Upper lobe of left lung (tissue), 6 donors: ENCODE results near the gene PGLYRP4. TPM values are rescaled to one million over a fixed set of nuclear protein-coding genes. Genes with fewer than 3 reads are reported as not detected.
A peak's percentile ranks its signal among the peaks of the same experiment; 100 is the strongest.

Experiments
- ATAC-seq, 2 donors: fragments of 200-7000 bp; cut with Tn5 transposase; one replicate each; pipeline ENCODE4 v1.9.1; 2022; ENCODE audit warnings: mild to moderate bottlenecking in 2 of 2, moderate library complexity in 2 of 2; ENCODE audit not compliant: low FRiP score in 2 of 2
- DNase-seq, 2 donors: peaks; one replicate each; pipeline ENCODE4 v3.0.0-alpha.2; 2019 to 2020
- H3K27ac ChIP-seq, 4 donors: fragments of 200-600 bp; sonication (generic); one replicate each; pipeline ENCODE4 v1.5.1; 2016 to 2019
- H3K27me3 ChIP-seq, 4 donors: fragments of 200-600 bp; sonication (generic); one replicate each; pipeline ENCODE4 v1.5.1; 2017 to 2019
- H3K36me3 ChIP-seq, 4 donors: fragments of 200-600 bp; sonication (generic); one replicate each; pipeline ENCODE4 v1.5.1; 2016 to 2019
- H3K4me1 ChIP-seq, 4 donors: fragments of 200-600 bp; sonication (generic); one replicate each; pipeline ENCODE4 v1.5.1; 2018 to 2019
- H3K4me3 ChIP-seq, 4 donors: fragments of 200-600 bp; sonication (generic); one replicate each; pipeline ENCODE4 v1.5.1; 2017 to 2019; ENCODE audit warnings: mild to moderate bottlenecking in 2 of 4, moderate library complexity in 1 of 4
- H3K9me3 ChIP-seq, 4 donors: fragments of 200-600 bp; sonication (generic); one replicate each; pipeline ENCODE4 v1.5.1; 2018 to 2019
- CTCF ChIP-seq, 6 experiments: fragments of 450-650 bp in 4 of 6; fragments of 200-600 bp in 2 of 6; sonication (generic) in 2 of 6; IDR thresholded peaks; one replicate each; pipeline ENCODE4 v1.5.1; 2016 to 2019; ENCODE audit warnings: antibody characterized with exemption in 6 of 6
- EP300 ChIP-seq, 4 donors: sonication (generic); formaldehyde crosslinking; IDR thresholded peaks; one replicate each; pipeline ENCODE4 v1.5.1; 2017; ENCODE audit warnings: antibody characterized with exemption in 4 of 4, control low read depth in 2 of 4
- POLR2A ChIP-seq, 4 donors: fragments of 450-650 bp; IDR thresholded peaks; one replicate each; pipeline ENCODE4 v1.5.1; 2016 to 2017; ENCODE audit warnings: antibody characterized with exemption in 4 of 4, mild to moderate bottlenecking in 2 of 4
- POLR2AphosphoS5 ChIP-seq, 2 donors: sonication (generic); formaldehyde crosslinking; IDR thresholded peaks; one replicate each; pipeline ENCODE4 v1.5.1; 2017; ENCODE audit warnings: antibody characterized with exemption in 2 of 2
- WGBS, 2 donors: methylation state at CpG; one replicate each; pipeline ENCODE4 v1.1.5; 2017 to 2018; 5-methylcytosine and 5-hydroxymethylcytosine counted together
- total RNA-seq, 6 donors: library from RNA; depleted of rRNA in 4 of 6; stranded (reverse); fragments of >200 nt in 4 of 6; gene quantifications; one replicate each; pipeline versions ENCODE4 v1.1.0 to v1.2.1, GENCODE V29; 2016 to 2021
- donor health status: DM: no; HTN: no; CAD: no; lungs with moderate emphysema.
- donor health status: DM: no; HTN: yes; CAD: no; lungs with severe emphysema.

PGLYRP4 gene
- total RNA-seq, 6 donors from 2014 or later = not detected

- ATAC-seq (no peak), DNase-seq (no peak)
- H3K27me3 ChIP-seq = no peaks in the 10 kb centered on the region
- no peaks in the 10 kb centered on the region for H3K4me1 ChIP-seq
- no peak overlapping the region for H3K4me3 ChIP-seq
- WGBS, 2 donors = 88 to 89% methylated on average over 6 of the region's 6 CpGs
- H3K9me3 ChIP-seq = no peaks in the 10 kb centered on the region
- H3K36me3 ChIP-seq = no peaks in the 10 kb centered on the region
- H3K27ac ChIP-seq = no peak overlapping the region
- TF ChIP-seq CTCF (IDR thresholded peaks at IDR 0.05) = no peak
- no peak for TF ChIP-seq EP300 (IDR thresholded peaks at IDR 0.05)
- TF ChIP-seq POLR2AphosphoS5 (IDR thresholded peaks at IDR 0.05) = no peak
- no peak for TF ChIP-seq POLR2A (IDR thresholded peaks at IDR 0.05)
Observed at GRCh38 chr1:153305682-153306081, 43.0 kb downstream of the PGLYRP4 start.

GRCh38 chr1:153302308-153302707, 46.3 kb downstream of the PGLYRP4 start:
- WGBS, 2 donors = 64 to 81% methylated on average over 5 of the region's 5 CpGs
- no peak for DNase-seq
- Histone ChIP-seq H3K4me3 (no peak overlapping the region), H3K27me3 (no peaks in the 10 kb centered on the region), H3K36me3 (no peaks in the 10 kb centered on the region), H3K9me3 (no peaks in the 10 kb centered on the region), H3K27ac (no peak overlapping the region), H3K4me1 (no peaks in the 10 kb centered on the region)
- ATAC-seq = no peak
- TF ChIP-seq CTCF (IDR thresholded peaks at IDR 0.05) (no peak), POLR2A (IDR thresholded peaks at IDR 0.05) (no peak), EP300 (IDR thresholded peaks at IDR 0.05) (peak in 1 of 4 donors; percentile 3), POLR2AphosphoS5 (IDR thresholded peaks at IDR 0.05) (peak in 1 of 2 donors; percentile 43)

GRCh38 chr1:153293851-153294250, 54.8 kb downstream of the PGLYRP4 start:
- H3K27me3 ChIP-seq = no peaks in the 10 kb centered on the region
- TF ChIP-seq CTCF (IDR thresholded peaks at IDR 0.05) (no peak), POLR2A (IDR thresholded peaks at IDR 0.05) (no peak), POLR2AphosphoS5 (IDR thresholded peaks at IDR 0.05) (no peak)
- H3K4me3 ChIP-seq = no peak overlapping the region
- DNase-seq (no peak), ATAC-seq (no peak)
- H3K4me1 ChIP-seq = no peaks in the 10 kb centered on the region
- WGBS, 2 donors = 60 to 65% methylated on average over 7 to 9 of the region's 9 CpGs
- no peaks in the 10 kb centered on the region for H3K9me3 ChIP-seq
- no peak overlapping the region for H3K27ac ChIP-seq
- H3K36me3 ChIP-seq = no peaks in the 10 kb centered on the region

GRCh38 chr1:153293480-153293775, 55.2 kb downstream of the PGLYRP4 start:
- no peak overlapping the region for H3K27ac ChIP-seq
- H3K27me3 ChIP-seq = no peaks in the 10 kb centered on the region
- TF ChIP-seq POLR2AphosphoS5 (IDR thresholded peaks at IDR 0.05) = no peak
- TF ChIP-seq POLR2A (IDR thresholded peaks at IDR 0.05) = no peak
- no peak for TF ChIP-seq EP300 (IDR thresholded peaks at IDR 0.05)
- no peak for TF ChIP-seq CTCF (IDR thresholded peaks at IDR 0.05)
- ATAC-seq (no peak), DNase-seq (no peak)
- no peaks in the 10 kb centered on the region for H3K4me1 ChIP-seq
- H3K9me3 ChIP-seq = no peaks in the 10 kb centered on the region
- 71 to 79% methylated on average over 7 of the region's 7 CpGs for WGBS, 2 donors
- H3K36me3 ChIP-seq = no peaks in the 10 kb centered on the region
- no peak overlapping the region for H3K4me3 ChIP-seq

GRCh38 chr1:153292740-153293479, 55.7 kb downstream of the PGLYRP4 start:
- Histone ChIP-seq H3K4me1 (no peaks in the 10 kb centered on the region), H3K27ac (no peak overlapping the region), H3K9me3 (no peaks in the 10 kb centered on the region), H3K27me3 (no peaks in the 10 kb centered on the region), H3K36me3 (no peaks in the 10 kb centered on the region), H3K4me3 (no peak overlapping the region)
- 56 to 80% methylated on average over 21 to 23 of the region's 25 CpGs for WGBS, 2 donors
- DNase-seq (peak in 1 of 2 donors; percentile 64), ATAC-seq (no peak)
- TF ChIP-seq POLR2A (IDR thresholded peaks at IDR 0.05) (no peak), EP300 (IDR thresholded peaks at IDR 0.05) (no peak), POLR2AphosphoS5 (IDR thresholded peaks at IDR 0.05) (no peak), CTCF (IDR thresholded peaks at IDR 0.05) (no peak)
